Thyroid gland (tissue), 4 donors: ENCODE data around the gene GIMD1.

Experiments
- CTCF ChIP-seq, 6 experiments: fragments of 200-600 bp in 3 of 6; fragments of 450-650 bp in 3 of 6; sonication (generic) in 3 of 6; IDR thresholded peaks; one replicate each; pipeline ENCODE4 v1.5.1; 2016 to 2019; ENCODE audit warnings: antibody characterized with exemption in 6 of 6, mild to moderate bottlenecking in 2 of 6, inconsistent platforms in 1 of 6, moderate library complexity in 1 of 6
- POLR2A ChIP-seq, 2 donors: fragments of 450-650 bp; IDR thresholded peaks; one replicate each; pipeline ENCODE4 v1.6.1; 2017; ENCODE audit warnings: antibody characterized with exemption in 2 of 2, mild to moderate bottlenecking in 2 of 2, moderate library complexity in 1 of 2

GRCh38 chr4:106368678-106369077 is at the start of gene GIMD1:
- TF ChIP-seq CTCF (IDR thresholded peaks at IDR 0.05) (no peak), POLR2A (IDR thresholded peaks at IDR 0.05) (no peak)
